Measurements from ENCODE around the gene ERCC5. TPM values are rescaled to one million over a fixed set of nuclear protein-coding genes. Genes with fewer than 3 reads are reported as not detected.

Gene ERCC5
- total and polyA plus RNA-seq, 2 of the 8 experiments (the other 6 are each of a cell fraction or from before 2014, with no cell fraction given) = 3.8 to 24.4 TPM

DNA sequence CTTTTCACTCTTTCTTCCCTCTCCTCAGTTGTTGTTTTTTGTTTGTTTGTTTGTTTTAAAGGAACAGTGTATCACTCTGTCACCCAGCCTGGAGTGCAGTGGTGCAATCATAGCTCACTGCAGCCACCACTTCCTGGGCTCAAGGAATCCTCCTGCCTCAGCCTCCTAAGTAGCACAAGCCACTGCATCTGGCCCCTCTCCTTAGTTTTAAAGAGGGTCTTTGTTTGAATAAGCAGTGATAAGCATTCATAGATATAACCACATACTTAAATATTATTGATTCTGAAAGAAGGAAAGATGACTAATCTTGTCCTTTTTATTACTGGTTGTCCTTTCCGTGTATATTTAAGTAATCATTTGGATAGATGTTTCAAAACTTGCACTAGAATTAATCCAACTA is 26.7 kb downstream of the ERCC5 start (continued):
- TF ChIP-seq JUN (IDR thresholded peaks at IDR 0.05; ENCODE audit: low read depth, low read length) (no peak), CTBP2 (IDR thresholded peaks at IDR 0.05; ENCODE audit: borderline replicate concordance, insufficient read depth, insufficient read length, low read length) (no peak), RBBP5 (IDR thresholded peaks at IDR 0.05; ENCODE audit: borderline replicate concordance, low read depth, low read length) (no peak)
- TF ChIP-seq, protein P1, sequence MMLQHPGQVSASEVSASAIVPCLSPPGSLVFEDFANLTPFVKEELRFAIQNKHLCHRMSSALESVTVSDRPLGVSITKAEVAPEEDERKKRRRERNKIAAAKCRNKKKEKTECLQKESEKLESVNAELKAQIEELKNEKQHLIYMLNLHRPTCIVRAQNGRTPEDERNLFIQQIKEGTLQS (IDR thresholded peaks at IDR 0.05; ENCODE audit: insufficient read depth, low read depth, low read length) = no peak
